ENCODE measurements around the gene TCFL5. TPM values are rescaled to one million over a fixed set of nuclear protein-coding genes. Genes with fewer than 3 reads are reported as not detected.

The TCFL5 gene
- polyA plus RNA-seq, 3 donors = 0.38 to 3.5 (median 0.89) TPM

GRCh38 chr20:62910217-62910766 is 48.7 kb upstream of the TCFL5 start:
- H3K27me3 ChIP-seq (ENCODE audit: control insufficient read depth in 2 of 2, insufficient read depth in 2 of 2, low read length in 2 of 2) = no peaks in the 10 kb centered on the region
- Mint-ChIP-seq H3K27ac (peak overlapping the region in 2 of 7 donors; percentile 3 to 14), H3K4me3 (no peak overlapping the region), H3K9me3 (no peaks in the 10 kb centered on the region), H3K36me3 (peaks cover 76 to 87% of the 10 kb centered on the region in 2 donors), H3K4me1 (peaks cover 6% of the 10 kb centered on the region), H3K27me3 (ENCODE audit: low read depth in 3 of 3) (peaks cover 0 to 4% (median 0%) of the 10 kb centered on the region in 3 donors)
- no peak for TF ChIP-seq CTCF (IDR thresholded peaks at IDR 0.05)
- no peak for DNase-seq
- no peaks in the 10 kb centered on the region for H3K9me3 ChIP-seq (replicated peaks in 1 of 2; ENCODE audit: control insufficient read depth in 1 of 2, insufficient read depth in 1 of 2, low read length in 2 of 2)
- no peak overlapping the region for H2AFZ ChIP-seq (ENCODE audit: insufficient read depth, low read depth, low read length, poor library complexity, severe bottlenecking)
- no peak overlapping the region for H3K4me2 ChIP-seq (replicated peaks; ENCODE audit: extremely low read depth, low read length, poor library complexity, severe bottlenecking)
- H3K79me2 ChIP-seq (ENCODE audit: insufficient read depth, low read length) = peaks cover 79% of the 10 kb centered on the region
- H3K27ac ChIP-seq (ENCODE audit: low read depth in 1 of 2, low read length in 2 of 2) = no peak overlapping the region
- no peak overlapping the region for H3K4me3 ChIP-seq (replicated peaks in 1 of 3; ENCODE audit: low read depth in 2 of 3, low read length in 3 of 3)
- intact Hi-C loops (cut with micrococcal nuclease) = no loop called here
- H3K36me3 ChIP-seq (replicated peaks in 1 of 2; ENCODE audit: control insufficient read depth in 1 of 2, insufficient read depth in 2 of 2, low read length in 2 of 2) = peaks cover 81 to 91% of the 10 kb centered on the region in 2 donors
- H4K20me1 ChIP-seq (ENCODE audit: insufficient read depth, low read length) = peaks cover 100% of the 10 kb centered on the region
- H3K9ac ChIP-seq (ENCODE audit: insufficient read depth, low read length, poor library complexity, severe bottlenecking) = no peak overlapping the region
- WGBS (ENCODE audit: insufficient coverage) = 98% methylated on average over 8 of the region's 11 CpGs
- H3K4me1 ChIP-seq (ENCODE audit: control insufficient read depth in 1 of 2, insufficient read depth in 2 of 2, low read length in 2 of 2) = peaks cover 0 to 6% of the 10 kb centered on the region in 2 donors

GRCh38 chr20:62908971-62909791 is 47.6 kb upstream of the TCFL5 start:
- H3K79me2 ChIP-seq (ENCODE audit: insufficient read depth, low read length) = peaks cover 68% of the 10 kb centered on the region
- H3K9me3 ChIP-seq (replicated peaks in 1 of 2; ENCODE audit: control insufficient read depth in 1 of 2, insufficient read depth in 1 of 2, low read length in 2 of 2) = no peaks in the 10 kb centered on the region
- no peaks in the 10 kb centered on the region for H3K27me3 ChIP-seq (ENCODE audit: control insufficient read depth in 2 of 2, insufficient read depth in 2 of 2, low read length in 2 of 2)
- H3K9me3 Mint-ChIP-seq = no peaks in the 10 kb centered on the region
- peaks cover 0 to 4% (median 0%) of the 10 kb centered on the region in 3 donors for H3K27me3 Mint-ChIP-seq (ENCODE audit: low read depth in 3 of 3)
- no peak overlapping the region for H2AFZ ChIP-seq (ENCODE audit: insufficient read depth, low read depth, low read length, poor library complexity, severe bottlenecking)
- H3K27ac Mint-ChIP-seq = no peak overlapping the region
- peaks cover 97% of the 10 kb centered on the region for H4K20me1 ChIP-seq (ENCODE audit: insufficient read depth, low read length)
- H3K9ac ChIP-seq (ENCODE audit: insufficient read depth, low read length, poor library complexity, severe bottlenecking) = no peak overlapping the region
- peaks cover 91 to 100% of the 10 kb centered on the region in 2 donors for H3K36me3 ChIP-seq (replicated peaks in 1 of 2; ENCODE audit: control insufficient read depth in 1 of 2, insufficient read depth in 2 of 2, low read length in 2 of 2)
- H3K4me3 ChIP-seq (replicated peaks in 1 of 3; ENCODE audit: low read depth in 2 of 3, low read length in 3 of 3) = no peak overlapping the region
- H3K4me2 ChIP-seq (replicated peaks; ENCODE audit: extremely low read depth, low read length, poor library complexity, severe bottlenecking) = no peak overlapping the region
- DNase-seq = no peak
- WGBS (ENCODE audit: insufficient coverage) = 93% methylated on average over 14 of the region's 18 CpGs
- no peak overlapping the region for H3K27ac ChIP-seq (ENCODE audit: low read depth in 1 of 2, low read length in 2 of 2)
- no peak for TF ChIP-seq CTCF (IDR thresholded peaks at IDR 0.05)
- peaks cover 85 to 94% of the 10 kb centered on the region in 2 donors for H3K36me3 Mint-ChIP-seq
- H3K4me1 ChIP-seq (ENCODE audit: control insufficient read depth in 1 of 2, insufficient read depth in 2 of 2, low read length in 2 of 2) = no peaks in the 10 kb centered on the region
- no peaks in the 10 kb centered on the region for H3K4me1 Mint-ChIP-seq
- H3K4me3 Mint-ChIP-seq = no peak overlapping the region
- intact Hi-C loops (cut with micrococcal nuclease) = no loop called here

Measured in CD14-positive monocyte (primary cell).